HG03060 (cell line): ENCODE data around the gene CLBA1.

Experiments used
- ATAC-seq: cut with Tn5 transposase; IDR thresholded peaks from one replicate; pipeline ENCODE4 v1.9.1; 2021; ENCODE audit warnings: low read depth, moderate number of reproducible peaks; ENCODE audit not compliant: unreplicated experiment

Gene CLBA1

DNA sequence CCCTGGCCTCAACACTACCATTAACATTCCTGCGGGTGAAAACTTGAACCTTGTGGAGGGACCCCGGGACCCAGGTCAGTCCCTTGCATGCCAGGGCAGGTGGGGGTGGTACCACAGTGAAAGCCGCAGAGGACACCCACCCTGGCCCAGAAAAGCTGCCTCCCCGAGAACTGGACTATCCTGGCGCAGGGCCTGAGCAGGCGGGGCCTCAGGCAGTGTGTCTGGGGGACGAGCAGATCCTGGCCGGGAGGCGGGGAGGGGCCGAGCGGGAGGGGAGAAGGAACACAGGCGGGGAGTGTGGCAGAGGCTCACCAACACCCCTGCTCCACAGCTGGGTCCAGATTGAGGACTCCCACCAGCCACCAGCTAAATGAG is 17.4 kb upstream of the CLBA1 start:
- ATAC-seq = no peak

DNA sequence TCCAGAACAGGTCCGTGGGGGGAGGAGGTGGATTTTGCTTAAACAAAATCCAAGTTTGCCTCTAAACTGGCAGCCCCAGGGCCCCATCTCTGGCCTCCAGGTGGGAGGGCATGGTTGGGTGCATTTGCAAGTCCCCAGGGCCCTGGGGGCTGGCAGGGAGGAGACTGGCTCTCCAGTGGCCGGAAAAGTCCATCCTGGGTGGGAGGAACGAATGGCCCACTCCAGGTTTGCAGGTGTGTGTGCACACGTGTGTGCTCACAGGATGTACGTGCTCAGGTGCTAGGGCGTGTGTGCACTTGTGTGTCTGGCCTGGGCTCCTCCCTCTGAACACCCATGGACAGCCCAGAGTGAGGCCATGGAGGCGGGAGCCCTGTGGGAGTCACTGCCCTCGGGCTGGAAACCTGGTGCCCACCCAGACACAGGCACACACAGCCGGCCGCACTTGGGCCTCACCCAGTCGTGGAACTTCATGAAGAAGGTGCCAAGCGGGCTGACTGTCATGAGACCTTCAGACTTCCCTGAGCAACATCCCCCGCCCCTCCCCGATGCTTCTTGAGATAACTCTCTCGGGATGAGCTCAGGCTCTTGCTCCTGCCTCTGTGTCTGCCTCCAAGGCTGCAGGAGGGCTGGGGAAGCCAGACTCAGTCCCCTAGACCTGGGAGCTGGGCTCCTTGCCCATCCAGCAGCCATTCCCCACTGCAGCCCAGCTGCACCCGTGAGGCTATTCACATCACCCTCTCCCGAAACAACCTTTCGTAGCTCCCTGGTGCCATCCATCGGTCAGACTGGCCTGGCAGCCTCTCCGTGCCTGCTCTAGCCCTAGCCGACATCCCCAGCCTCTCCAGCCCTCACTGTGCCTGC is 16.8 kb upstream of the CLBA1 start:
- ATAC-seq = no peak

DNA sequence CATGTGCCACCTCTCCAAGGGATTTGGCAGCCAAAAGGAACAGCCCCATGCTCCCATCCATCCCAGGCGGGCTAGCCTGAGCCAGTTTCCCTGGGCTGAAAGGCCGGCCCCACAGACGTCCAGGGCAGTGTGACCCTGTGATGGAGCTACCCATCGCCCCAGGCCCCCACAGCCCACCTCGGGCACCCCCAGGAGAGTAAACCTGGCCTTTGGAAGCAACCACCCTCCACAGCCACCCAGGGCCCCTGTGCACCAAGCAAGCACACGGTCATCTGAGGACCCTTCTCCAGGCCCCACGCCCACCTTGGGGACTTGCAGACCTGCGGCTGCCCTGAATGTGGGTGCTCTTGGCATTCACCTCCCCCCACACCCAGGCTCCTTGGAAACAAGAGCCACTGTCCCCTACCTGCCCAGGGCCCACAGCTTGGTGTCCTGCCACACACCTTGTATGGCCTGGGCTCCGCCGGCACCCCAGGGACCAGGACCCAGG is 15.8 kb upstream of the CLBA1 start:
- no peak for ATAC-seq

DNA sequence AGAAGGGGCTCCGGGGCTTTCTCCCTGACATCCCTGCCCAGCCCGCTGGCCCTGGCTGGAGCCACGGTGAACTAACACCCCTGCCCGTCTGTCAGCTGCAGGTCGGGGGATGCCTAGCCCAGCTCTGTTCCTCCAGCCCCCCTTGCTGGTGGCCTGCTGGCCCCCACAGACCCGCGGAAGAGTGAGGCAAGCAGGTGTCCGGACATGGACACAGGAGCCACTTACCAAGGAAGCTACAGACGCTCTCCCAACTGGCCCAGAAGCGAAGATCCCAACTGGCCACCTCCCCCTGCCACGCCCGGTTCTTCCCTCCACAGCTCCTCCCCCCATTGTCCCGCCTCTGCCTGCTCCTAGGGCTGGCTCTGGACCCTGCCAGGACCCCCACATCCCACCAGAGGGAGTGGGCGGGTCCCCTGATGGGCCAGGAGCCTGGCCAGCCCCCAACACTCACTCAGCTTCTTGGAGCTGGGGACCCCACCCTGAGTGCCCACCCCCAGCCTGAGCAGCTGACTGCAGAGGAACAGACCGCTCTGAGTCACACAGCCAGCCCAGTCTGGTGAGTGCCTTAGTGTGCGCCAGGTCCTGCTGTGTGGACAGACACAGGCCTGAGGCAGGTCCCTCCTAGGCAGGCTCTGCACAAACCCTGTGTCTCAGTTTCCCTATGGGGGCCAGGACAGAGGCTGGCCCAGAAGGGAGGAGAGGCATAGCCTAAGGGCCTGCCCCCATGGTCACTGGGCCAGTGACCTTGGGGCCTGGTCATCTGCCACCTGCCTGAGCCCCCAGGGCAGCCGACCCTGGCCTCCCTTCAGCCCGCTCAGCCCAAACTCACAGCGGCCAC is 15.1 kb upstream of the CLBA1 start:
- ATAC-seq = no peak

DNA sequence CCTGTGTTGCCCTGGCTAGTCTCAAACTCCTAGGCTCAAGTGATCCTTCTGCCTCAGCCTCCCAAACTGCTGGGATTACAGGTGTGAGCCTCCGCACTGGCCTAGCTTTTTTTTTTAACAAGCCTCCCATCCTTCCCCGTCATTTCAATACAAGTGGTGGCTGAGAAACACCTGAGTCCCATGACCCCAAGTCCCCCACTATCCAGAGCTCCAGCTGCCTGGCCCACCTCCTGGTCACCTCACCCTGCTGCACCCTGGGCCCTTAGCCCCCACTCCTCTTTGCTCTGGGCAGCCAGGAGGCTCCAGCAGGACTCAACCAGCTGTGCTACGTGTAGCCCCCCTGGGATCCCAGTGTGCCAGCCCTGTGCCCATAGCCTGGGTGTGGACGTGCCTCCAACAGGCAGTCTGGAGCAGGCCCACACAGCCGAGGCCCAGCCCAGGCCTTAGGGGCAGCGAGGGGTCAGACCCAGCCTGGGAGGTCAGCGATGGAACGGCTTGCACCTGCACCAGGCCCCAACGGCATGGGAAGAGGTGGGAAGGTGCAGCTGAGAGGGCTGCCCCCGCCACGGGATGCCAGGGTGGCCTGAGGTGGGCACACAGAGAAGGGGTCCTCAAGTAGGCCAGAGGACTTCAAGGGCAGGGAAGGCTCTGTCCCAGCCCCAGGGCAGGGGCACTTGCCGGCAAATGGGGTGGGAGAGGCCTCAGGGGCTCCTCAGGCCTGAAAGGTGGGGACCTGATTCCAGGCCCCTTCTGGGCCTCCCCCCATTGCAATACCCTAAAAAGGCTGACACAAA is 13.9 kb upstream of the CLBA1 start:
- ATAC-seq = no peak

DNA sequence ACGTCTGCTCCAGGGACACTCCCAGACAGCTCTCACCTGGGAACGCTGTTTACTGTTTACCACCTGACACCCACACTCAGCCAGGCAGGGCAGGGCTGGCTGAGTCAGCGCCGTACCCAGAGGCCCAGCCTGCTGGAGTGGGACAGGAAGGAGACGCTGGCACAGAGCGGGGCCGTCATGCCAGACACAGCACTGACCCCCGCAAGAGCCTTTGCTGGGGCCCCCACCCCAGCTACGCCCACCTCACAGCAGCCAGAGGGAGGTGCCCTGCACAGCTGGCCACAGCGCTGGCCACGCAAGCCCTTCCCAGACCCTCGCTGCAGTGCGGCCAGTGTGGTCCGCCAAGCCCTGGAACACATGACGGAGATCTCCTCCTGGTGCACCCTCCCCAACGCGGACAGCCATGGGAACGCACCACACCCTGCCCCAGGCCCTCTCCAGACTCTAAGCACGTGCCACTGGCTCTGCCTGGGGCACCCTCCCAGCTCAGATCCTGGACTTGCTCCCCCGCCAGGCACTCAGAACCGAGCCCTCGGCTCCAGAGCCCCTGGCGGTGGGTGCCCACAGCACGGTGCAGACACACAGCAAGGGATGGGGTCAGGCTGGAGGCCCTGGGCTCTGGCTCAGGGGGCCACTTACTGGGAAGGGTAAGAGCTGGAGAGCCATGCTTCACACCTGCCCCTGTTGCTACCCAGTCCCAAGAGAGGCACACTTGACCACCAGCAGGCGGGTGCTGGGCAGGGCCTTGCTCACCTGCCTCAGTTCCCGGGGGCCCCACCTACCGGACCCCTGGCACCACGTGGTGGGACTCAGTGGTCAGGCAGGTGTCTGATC is 13.1 kb upstream of the CLBA1 start:
- no peak for ATAC-seq

DNA sequence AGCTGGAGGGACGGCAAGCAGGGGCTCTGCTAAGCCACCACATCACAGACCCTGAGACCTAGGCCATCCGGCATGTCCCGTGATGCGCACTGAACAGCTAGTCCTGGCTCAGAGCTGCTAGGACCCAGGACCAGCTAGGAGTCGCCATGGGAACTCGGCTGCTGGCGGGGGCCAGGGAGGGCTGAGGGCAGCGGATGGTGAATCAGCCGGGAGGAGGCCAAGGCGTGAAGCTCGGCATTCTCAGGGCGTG is 12.5 kb upstream of the CLBA1 start:
- ATAC-seq = no peak

DNA sequence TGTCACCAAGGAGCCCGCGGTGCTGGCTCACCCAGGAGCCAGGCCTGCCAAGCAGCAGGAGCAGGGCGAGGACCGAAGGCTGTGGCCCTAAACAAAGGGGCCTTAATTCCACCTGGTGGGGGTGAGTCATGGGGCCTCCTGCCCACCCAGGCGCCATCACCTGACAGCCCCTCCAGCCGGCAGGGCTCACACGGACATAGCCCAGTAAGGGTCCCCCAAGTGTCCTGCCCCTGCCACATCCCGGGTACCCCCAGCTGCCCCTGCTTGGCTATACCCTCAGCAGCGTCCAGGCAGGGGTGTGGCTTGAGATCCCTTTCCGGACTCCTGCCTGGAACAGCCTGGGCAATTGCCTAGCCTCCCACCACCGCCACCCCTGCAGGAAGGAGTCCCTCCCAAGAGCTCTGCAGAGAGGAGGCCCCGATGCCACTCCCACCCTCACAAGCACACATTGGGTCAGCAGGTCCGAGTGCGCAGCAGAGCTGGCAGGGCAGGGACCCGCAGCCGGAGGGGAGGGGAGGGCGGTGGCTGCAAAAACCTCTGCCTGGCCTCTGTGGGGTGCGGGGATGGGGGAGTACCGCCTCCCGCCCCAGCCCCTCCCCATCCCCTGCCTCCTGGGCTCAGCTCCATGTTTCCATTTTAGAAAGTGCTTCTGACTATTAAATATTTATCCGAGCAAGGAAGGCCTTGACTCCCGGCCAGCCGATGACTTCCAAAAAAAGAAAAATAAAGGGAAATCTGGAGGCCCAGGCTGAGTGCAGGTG is 12.0 kb upstream of the CLBA1 start:
- no peak for ATAC-seq

DNA sequence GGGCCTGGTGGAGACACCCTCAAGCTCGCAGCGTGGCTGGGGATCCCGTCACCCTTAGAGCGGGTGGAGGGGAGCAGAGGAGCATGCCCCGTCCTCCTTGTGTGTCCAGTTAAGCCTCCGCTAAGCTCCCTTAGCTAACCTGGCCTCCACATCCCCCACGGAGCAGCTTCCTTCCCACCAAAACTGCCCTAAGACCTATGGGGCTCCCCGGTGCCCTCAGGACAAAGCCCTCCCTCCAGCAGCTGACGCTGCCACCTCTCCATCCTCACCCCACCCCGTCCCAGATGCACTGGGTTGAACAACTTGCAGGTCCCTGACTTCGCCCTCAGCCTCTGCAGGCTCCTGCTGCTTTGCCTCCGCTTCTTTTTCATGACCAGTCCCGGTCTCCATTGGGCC is 11.4 kb upstream of the CLBA1 start:
- ATAC-seq = no peak

DNA sequence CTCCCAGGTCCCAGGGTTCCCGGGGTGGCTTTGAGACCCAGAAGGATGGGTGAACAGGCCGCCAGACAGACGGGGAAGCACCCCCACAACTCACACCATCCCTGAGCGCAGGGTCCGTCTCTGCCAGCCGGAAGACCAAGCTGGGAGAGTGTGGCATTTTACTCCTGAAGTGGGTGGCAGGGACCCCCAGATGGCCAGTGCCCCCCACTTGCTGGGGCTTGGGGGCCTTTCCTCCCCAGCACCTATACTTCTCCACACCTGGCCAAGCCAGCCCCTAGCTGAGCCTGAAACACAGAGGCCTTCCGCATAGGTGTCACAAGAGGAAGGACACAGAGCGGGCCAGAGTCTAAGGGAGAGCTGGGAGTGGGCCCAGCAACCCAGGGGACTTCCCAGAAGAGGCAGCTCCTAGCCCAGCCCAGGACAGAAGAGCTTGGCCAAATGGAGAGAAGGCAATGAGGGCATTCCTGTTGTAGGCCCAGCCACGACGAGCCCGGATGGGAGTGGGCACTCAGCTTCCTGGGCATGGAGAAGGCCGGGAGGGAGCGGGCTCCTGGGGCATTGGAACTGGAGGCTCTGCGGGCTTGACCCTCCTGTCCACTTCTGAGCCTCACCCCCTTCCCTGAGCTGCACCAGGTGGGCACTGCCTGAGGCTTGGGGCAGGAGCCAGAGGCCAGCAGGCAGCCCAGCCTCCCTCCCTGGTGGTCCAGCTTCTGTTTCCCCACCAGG is 10.8 kb upstream of the CLBA1 start:
- no peak for ATAC-seq

DNA sequence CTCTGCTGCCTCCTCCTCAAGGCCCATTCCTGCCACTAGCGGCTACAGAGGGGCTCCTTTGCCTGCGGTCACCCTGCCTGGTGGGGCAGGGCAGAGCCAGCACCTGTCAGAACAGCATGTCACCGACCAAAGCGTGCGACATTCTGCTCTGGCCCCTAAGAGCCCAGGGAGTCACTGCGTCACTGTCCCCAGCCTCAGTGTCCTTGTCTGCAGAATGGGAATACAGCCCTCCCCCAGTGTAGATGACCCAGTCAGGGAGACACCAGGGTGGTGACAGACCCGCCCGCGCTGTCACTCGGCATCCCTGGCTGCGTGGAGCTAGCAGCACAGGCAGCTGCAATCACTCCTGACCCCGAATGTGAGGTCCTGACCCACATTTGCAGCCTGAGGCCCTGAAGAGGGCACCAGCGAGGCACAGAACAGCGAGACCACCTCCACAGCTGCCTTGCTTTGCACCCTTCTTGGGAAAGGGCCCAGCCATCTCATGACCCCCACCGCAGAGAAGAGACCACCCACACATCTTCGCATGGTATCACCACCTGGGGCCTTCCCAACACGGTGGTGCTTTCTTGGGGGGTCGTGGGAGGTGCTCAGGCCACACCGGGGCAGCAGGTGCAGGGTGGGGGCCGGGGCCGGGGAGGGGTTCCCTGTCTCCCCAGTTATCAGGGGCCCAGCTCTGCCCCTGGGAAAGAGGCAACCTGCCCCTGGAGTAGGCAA is 9.9 kb upstream of the CLBA1 start:
- no peak for ATAC-seq

DNA sequence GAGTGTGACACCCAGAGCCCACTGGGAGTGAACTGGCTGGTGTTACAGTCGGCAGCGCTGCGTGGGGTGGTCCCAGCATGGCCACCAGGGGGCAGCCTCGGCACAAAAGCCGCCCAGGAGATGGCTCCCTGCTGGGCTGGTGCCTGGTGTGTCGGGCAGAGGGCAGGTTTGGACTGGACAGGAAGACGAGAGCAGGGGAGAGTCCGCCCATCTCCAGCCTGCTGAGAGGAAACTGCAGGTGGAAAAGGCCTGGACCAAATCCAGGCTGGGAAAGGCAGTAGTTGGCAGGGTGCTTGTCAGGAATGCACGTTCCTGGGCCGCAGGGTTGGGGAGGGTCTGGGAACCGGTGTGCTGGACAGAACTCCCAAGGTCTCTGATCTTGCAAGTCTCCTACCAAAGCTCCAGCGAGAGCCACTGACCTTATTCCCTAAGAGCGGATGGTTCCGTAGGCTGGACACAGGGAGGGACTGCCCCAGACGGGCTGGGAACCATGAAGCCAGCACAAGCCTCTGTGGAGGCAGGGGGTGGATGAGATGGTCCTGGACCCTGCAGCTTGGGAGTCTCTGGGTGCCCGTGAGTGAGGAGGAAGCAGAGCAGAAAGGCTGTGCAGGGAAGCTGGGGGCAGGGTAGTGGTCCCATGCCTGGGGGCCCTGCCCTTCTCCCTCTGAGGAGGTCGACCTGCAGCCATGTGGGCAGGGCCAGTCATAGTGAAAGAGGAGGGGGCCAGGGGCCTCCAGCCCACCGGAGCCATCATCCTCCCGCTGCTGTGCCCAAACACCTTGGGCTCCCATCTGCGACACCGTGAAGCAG is 9.2 kb upstream of the CLBA1 start:
- no peak for ATAC-seq

DNA sequence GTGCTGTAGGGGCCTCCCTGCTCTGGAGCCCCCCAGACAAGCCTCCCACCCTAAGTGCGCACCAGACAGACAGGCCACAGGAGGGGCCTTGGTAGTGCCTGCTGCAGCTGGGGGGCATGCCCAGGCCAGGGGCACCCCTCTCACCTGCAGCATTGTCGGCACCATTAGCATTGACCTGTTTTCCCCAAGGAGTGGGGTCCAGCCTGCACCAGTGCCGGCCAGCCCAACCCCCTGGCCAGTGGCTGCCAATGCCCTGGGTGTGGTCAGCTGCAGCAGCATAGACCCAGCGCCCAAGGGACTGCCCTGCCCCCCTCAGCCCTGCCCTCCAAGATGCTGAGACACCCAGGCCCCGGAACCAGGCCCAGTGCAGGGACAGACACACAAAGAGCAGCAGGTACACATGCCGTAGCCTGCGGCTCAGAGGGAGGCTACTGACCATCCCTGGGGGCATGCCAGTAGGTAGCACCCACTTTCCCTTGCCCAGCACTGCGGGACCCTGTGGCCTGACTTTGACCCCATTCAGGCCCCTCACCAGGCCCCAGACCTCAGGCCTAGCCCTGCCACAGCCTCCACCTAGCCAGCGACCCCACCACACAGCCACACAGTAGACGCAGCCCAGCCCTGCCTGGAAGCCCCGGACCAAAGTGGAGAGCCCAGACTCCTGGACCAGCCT is 8.4 kb upstream of the CLBA1 start:
- ATAC-seq = no peak

DNA sequence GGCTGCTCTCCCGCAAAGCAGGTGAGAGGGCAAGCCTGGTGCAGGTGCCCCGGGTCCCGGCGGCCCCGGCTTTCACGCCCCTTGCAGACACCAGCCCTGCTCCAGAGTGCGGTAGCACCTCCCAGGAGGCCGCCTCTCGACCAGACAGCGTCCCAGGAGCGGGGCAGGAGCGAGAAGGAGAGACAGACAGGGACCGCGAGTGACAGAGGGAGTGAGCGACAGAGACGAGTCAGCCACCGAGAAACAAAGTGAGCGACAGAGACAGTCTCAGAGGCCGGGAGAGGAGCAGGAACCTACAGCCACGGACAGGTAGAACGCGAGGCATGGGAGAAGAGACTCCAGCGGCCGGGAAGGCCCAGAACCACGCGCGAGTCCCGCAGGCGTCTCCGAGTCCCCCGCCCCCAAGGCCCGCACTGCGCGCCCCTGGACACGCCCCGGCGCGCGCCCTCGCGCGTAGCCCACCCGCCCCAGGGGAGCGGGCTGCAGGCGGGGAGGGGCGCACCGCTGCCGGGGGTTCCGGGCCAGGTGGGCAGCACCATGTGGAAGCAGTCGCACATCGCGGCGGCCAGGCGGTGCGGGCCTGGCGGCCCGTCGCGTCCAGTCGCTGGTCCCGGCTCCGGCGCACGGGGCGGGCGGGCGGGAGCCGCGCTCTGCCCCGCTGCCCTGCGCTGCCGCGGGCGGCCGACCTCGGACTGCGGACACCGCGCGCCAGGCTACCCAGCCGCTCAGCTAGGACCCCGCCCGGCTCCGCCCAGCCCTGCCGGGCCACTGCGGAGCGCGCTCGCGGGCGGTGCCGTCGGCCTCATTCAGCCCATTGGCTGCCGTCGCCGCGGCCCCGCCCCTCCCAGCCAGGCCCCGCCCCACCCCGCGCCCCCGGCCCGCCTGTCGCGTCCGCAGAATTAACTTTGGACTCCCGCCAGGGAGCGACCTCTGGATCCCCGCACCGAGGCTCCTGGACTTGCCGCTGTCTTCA is 7.6 kb upstream of the CLBA1 start, which contains the start of gene AHNAK2:
TSS of gene AHNAK2 (minus strand) at position 694 of the 973 bp plus-strand sequence. CDS start at position 557, 137 bp downstream.
- ATAC-seq = no peak
